ENCODE data around the gene RAD51B. TPM values are rescaled to one million over a fixed set of nuclear protein-coding genes. Genes with fewer than 3 reads are reported as not detected.

Gene RAD51B
- total RNA-seq, 1 donor from 2014 or later, result 38.6 TPM

GRCh38 chr14:67926821-67927220, 107.2 kb downstream of the RAD51B start:
- no peaks in the 10 kb centered on the region for H3K4me1 ChIP-seq (ENCODE audit: control insufficient read depth in 3 of 3, insufficient read depth in 3 of 3, low read length in 3 of 3)
- no peak overlapping the region for H3K9ac ChIP-seq (ENCODE audit: low read depth in 1 of 3, low read length in 3 of 3)
- H3K27ac ChIP-seq (ENCODE audit: low read depth, low read length), result no peak overlapping the region
- no peak overlapping the region for H3K4me3 ChIP-seq (ENCODE audit: low read length in 3 of 3)
- H3K27me3 ChIP-seq (ENCODE audit: control insufficient read depth in 3 of 3, insufficient read depth in 3 of 3, low read length in 3 of 3), result no peaks in the 10 kb centered on the region
- peaks cover 0 to 5% (median 2%) of the 10 kb centered on the region in 3 donors for H3K9me3 ChIP-seq (ENCODE audit: control insufficient read depth in 3 of 3, low read length in 3 of 3)
- H3K36me3 ChIP-seq (ENCODE audit: control insufficient read depth in 3 of 3, insufficient read depth in 3 of 3, low read length in 3 of 3), result no peaks in the 10 kb centered on the region

DNA sequence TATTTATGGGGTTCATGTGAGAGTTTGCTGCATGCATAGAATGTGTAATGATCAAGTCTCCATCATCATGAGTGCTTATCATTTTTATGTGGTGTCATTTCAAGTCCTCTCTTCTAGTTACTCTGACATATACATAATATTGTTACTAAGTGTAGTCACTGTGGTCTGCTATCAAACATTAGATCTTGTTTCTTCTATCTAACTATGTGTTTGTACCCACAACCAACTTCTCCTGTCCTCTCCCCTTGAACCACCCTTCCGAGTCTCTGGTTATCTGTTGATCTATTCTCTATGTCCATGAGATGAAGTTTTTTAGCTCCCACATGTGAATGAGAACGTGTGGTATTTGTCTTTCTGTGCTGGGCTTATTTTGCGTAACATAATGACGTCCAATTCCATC, 107.7 kb downstream of the RAD51B start:
- no peaks in the 10 kb centered on the region for H3K4me1 ChIP-seq (ENCODE audit: control insufficient read depth in 3 of 3, insufficient read depth in 3 of 3, low read length in 3 of 3)
- H3K36me3 ChIP-seq (ENCODE audit: control insufficient read depth in 3 of 3, insufficient read depth in 3 of 3, low read length in 3 of 3), result no peaks in the 10 kb centered on the region
- H3K9ac ChIP-seq (ENCODE audit: low read depth in 1 of 3, low read length in 3 of 3), result no peak overlapping the region
- no peak overlapping the region for H3K27ac ChIP-seq (ENCODE audit: low read depth, low read length)
- no peaks in the 10 kb centered on the region for H3K27me3 ChIP-seq (ENCODE audit: control insufficient read depth in 3 of 3, insufficient read depth in 3 of 3, low read length in 3 of 3)
- H3K9me3 ChIP-seq (ENCODE audit: control insufficient read depth in 3 of 3, low read length in 3 of 3), result peaks cover 0 to 5% (median 2%) of the 10 kb centered on the region in 3 donors
- H3K4me3 ChIP-seq (ENCODE audit: low read length in 3 of 3), result no peak overlapping the region

GRCh38 chr14:67928375-67928774, 108.8 kb downstream of the RAD51B start:
- Histone ChIP-seq H3K4me3 (ENCODE audit: low read length in 3 of 3) (no peak overlapping the region), H3K27ac (ENCODE audit: low read depth, low read length) (no peak overlapping the region), H3K9ac (ENCODE audit: low read depth in 1 of 3, low read length in 3 of 3) (no peak overlapping the region), H3K4me1 (ENCODE audit: control insufficient read depth in 3 of 3, insufficient read depth in 3 of 3, low read length in 3 of 3) (peaks cover 0 to 1% (median 0%) of the 10 kb centered on the region in 3 donors), H3K27me3 (ENCODE audit: control insufficient read depth in 3 of 3, insufficient read depth in 3 of 3, low read length in 3 of 3) (no peaks in the 10 kb centered on the region), H3K36me3 (ENCODE audit: control insufficient read depth in 3 of 3, insufficient read depth in 3 of 3, low read length in 3 of 3) (no peaks in the 10 kb centered on the region), H3K9me3 (ENCODE audit: control insufficient read depth in 3 of 3, low read length in 3 of 3) (peaks cover 0 to 5% (median 2%) of the 10 kb centered on the region in 3 donors)

DNA sequence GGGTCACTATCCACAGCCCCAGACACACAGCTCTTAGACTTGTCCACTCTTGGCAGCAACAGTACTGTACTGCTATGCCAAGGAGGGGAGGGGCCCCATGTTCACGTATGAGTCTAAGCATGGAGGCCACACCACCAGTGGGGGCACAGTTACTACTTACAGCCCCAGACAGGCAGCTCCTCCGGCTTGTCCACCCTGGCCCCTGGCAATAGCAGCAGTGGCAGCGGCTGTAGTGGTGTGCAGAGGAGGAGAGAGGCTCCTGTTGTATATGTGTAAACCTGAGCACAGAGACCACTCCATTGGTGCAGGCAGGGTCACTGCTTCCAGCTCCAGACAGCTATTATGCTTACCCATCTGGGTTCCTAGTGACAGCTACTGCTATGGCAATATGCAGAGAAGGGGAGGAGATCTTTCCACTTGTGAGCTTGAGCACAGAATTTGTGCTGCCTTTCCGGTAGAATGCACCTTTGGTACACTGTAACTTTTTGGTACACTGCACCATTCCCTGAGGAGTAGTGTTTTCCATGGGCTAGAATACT, 113.2 kb downstream of the RAD51B start:
- no peak overlapping the region for H3K27ac ChIP-seq (ENCODE audit: low read depth, low read length)
- H3K9me3 ChIP-seq (ENCODE audit: control insufficient read depth in 3 of 3, low read length in 3 of 3), result peaks cover 0 to 5% (median 2%) of the 10 kb centered on the region in 3 donors
- H3K4me1 ChIP-seq (ENCODE audit: control insufficient read depth in 3 of 3, insufficient read depth in 3 of 3, low read length in 3 of 3), result peaks cover 2 to 8% (median 7%) of the 10 kb centered on the region in 3 donors
- H3K9ac ChIP-seq (ENCODE audit: low read depth in 1 of 3, low read length in 3 of 3), result no peak overlapping the region
- H3K36me3 ChIP-seq (ENCODE audit: control insufficient read depth in 3 of 3, insufficient read depth in 3 of 3, low read length in 3 of 3), result no peaks in the 10 kb centered on the region
- no peaks in the 10 kb centered on the region for H3K27me3 ChIP-seq (ENCODE audit: control insufficient read depth in 3 of 3, insufficient read depth in 3 of 3, low read length in 3 of 3)
- no peak overlapping the region for H3K4me3 ChIP-seq (ENCODE audit: low read length in 3 of 3)

- no peaks in the 10 kb centered on the region for H3K36me3 ChIP-seq (ENCODE audit: control insufficient read depth in 3 of 3, insufficient read depth in 3 of 3, low read length in 3 of 3)
- H3K4me1 ChIP-seq (ENCODE audit: control insufficient read depth in 3 of 3, insufficient read depth in 3 of 3, low read length in 3 of 3), result peaks cover 2 to 8% (median 7%) of the 10 kb centered on the region in 3 donors
- no peak overlapping the region for H3K27ac ChIP-seq (ENCODE audit: low read depth, low read length)
- no peak overlapping the region for H3K9ac ChIP-seq (ENCODE audit: low read depth in 1 of 3, low read length in 3 of 3)
- no peaks in the 10 kb centered on the region for H3K27me3 ChIP-seq (ENCODE audit: control insufficient read depth in 3 of 3, insufficient read depth in 3 of 3, low read length in 3 of 3)
- H3K9me3 ChIP-seq (ENCODE audit: control insufficient read depth in 3 of 3, low read length in 3 of 3), result peaks cover 0 to 5% (median 2%) of the 10 kb centered on the region in 3 donors
- no peak overlapping the region for H3K4me3 ChIP-seq (ENCODE audit: low read length in 3 of 3)
Measured at GRCh38 chr14:67933266-67933665, 113.7 kb downstream of the RAD51B start.

GRCh38 chr14:67934087-67934486, 114.5 kb downstream of the RAD51B start:
- H3K27ac ChIP-seq (ENCODE audit: low read depth, low read length), result no peak overlapping the region
- no peaks in the 10 kb centered on the region for H3K27me3 ChIP-seq (ENCODE audit: control insufficient read depth in 3 of 3, insufficient read depth in 3 of 3, low read length in 3 of 3)
- H3K36me3 ChIP-seq (ENCODE audit: control insufficient read depth in 3 of 3, insufficient read depth in 3 of 3, low read length in 3 of 3), result no peaks in the 10 kb centered on the region
- H3K4me1 ChIP-seq (ENCODE audit: control insufficient read depth in 3 of 3, insufficient read depth in 3 of 3, low read length in 3 of 3), result peaks cover 2 to 8% (median 7%) of the 10 kb centered on the region in 3 donors
- H3K4me3 ChIP-seq (ENCODE audit: low read length in 3 of 3), result no peak overlapping the region
- no peak overlapping the region for H3K9ac ChIP-seq (ENCODE audit: low read depth in 1 of 3, low read length in 3 of 3)
- H3K9me3 ChIP-seq (ENCODE audit: control insufficient read depth in 3 of 3, low read length in 3 of 3), result peaks cover 0 to 5% (median 0%) of the 10 kb centered on the region in 3 donors

- Histone ChIP-seq H3K4me1 (ENCODE audit: control insufficient read depth in 3 of 3, insufficient read depth in 3 of 3, low read length in 3 of 3) (peaks cover 2 to 8% (median 7%) of the 10 kb centered on the region in 3 donors), H3K4me3 (ENCODE audit: low read length in 3 of 3) (no peak overlapping the region), H3K27me3 (ENCODE audit: control insufficient read depth in 3 of 3, insufficient read depth in 3 of 3, low read length in 3 of 3) (no peaks in the 10 kb centered on the region), H3K36me3 (ENCODE audit: control insufficient read depth in 3 of 3, insufficient read depth in 3 of 3, low read length in 3 of 3) (no peaks in the 10 kb centered on the region), H3K27ac (ENCODE audit: low read depth, low read length) (no peak overlapping the region), H3K9ac (ENCODE audit: low read depth in 1 of 3, low read length in 3 of 3) (no peak overlapping the region), H3K9me3 (ENCODE audit: control insufficient read depth in 3 of 3, low read length in 3 of 3) (peaks cover 0 to 5% (median 0%) of the 10 kb centered on the region in 3 donors)
Measured at GRCh38 chr14:67934862-67935261, 115.3 kb downstream of the RAD51B start.

DNA sequence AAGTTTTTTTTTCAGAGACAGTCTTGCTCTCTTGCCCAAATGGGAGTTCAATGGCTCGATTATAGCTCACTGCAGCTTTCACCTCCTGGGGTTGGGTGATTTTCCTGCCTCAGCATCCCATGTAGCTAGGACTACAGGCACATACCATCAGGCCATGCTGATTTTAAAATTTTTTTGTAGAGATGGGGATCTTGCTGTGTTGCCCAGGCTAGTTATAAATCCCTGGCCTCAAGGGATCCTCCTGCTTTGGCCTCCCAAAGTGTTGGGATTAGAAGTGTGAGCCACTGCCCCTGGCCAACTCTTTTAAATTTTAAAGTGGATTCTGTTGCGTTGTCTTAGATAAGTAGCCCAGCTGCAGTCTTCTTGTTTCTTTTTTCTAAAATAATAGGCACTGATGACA, 115.8 kb downstream of the RAD51B start:
- peaks cover 2 to 9% (median 9%) of the 10 kb centered on the region in 3 donors for H3K4me1 ChIP-seq (ENCODE audit: control insufficient read depth in 3 of 3, insufficient read depth in 3 of 3, low read length in 3 of 3)
- no peak overlapping the region for H3K9ac ChIP-seq (ENCODE audit: low read depth in 1 of 3, low read length in 3 of 3)
- H3K4me3 ChIP-seq (ENCODE audit: low read length in 3 of 3), result no peak overlapping the region
- H3K27ac ChIP-seq (ENCODE audit: low read depth, low read length), result no peak overlapping the region
- H3K36me3 ChIP-seq (ENCODE audit: control insufficient read depth in 3 of 3, insufficient read depth in 3 of 3, low read length in 3 of 3), result no peaks in the 10 kb centered on the region
- no peaks in the 10 kb centered on the region for H3K27me3 ChIP-seq (ENCODE audit: control insufficient read depth in 3 of 3, insufficient read depth in 3 of 3, low read length in 3 of 3)
- peaks cover 0 to 3% (median 0%) of the 10 kb centered on the region in 3 donors for H3K9me3 ChIP-seq (ENCODE audit: control insufficient read depth in 3 of 3, low read length in 3 of 3)

GRCh38 chr14:67938071-67938470, 118.5 kb downstream of the RAD51B start:
- Histone ChIP-seq H3K4me3 (ENCODE audit: low read length in 3 of 3) (no peak overlapping the region), H3K36me3 (ENCODE audit: control insufficient read depth in 3 of 3, insufficient read depth in 3 of 3, low read length in 3 of 3) (no peaks in the 10 kb centered on the region), H3K27me3 (ENCODE audit: control insufficient read depth in 3 of 3, insufficient read depth in 3 of 3, low read length in 3 of 3) (no peaks in the 10 kb centered on the region), H3K4me1 (ENCODE audit: control insufficient read depth in 3 of 3, insufficient read depth in 3 of 3, low read length in 3 of 3) (peaks cover 12 to 22% (median 22%) of the 10 kb centered on the region in 3 donors), H3K27ac (ENCODE audit: low read depth, low read length) (no peak overlapping the region), H3K9ac (ENCODE audit: low read depth in 1 of 3, low read length in 3 of 3) (no peak overlapping the region), H3K9me3 (ENCODE audit: control insufficient read depth in 3 of 3, low read length in 3 of 3) (no peaks in the 10 kb centered on the region)

DNA sequence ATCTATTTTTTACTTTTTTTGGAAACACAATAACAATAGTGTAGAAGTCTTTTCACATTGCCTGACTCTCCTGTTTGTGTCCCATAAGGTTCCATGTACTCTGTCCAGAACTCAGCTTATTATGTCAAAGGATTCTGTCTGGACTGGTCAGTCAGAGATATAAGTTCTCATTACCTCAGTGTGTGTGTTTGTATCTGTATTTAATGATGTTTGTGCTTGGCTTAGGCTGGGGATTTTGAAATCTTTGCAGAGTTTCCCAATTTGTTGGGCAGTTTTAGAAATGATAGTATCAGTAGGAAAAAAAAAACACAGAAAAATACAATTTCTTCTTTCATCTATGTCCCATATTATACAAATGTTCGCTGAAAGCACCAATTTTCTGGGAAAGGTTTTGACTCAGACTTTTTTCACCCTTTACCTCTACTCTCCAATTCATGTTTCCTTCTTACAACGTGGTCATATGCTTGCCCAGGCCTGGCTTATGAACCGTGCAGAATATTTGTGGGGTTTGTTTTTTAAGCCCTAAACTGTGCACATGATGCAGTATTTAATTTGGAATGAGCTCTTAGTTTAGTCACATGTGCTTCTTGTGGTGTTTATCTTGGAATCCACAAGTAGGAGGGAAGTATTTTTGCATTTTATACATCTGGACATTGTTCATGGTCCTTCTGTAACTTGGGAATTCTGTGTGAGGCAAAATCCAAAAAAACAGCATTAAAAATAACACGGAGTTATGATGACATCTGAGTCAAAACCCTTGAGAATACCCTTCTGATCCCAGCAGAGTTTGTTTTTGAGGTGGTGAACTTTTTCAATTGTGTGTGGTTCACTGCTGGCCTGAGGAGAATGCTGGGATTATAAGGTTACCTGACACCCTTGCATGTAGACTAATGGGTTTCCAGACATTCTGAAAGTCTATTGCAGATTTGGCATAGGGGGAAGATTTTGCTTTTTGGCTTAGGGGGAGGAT, 121.2 kb downstream of the RAD51B start:
- Histone ChIP-seq H3K36me3 (ENCODE audit: control insufficient read depth in 3 of 3, insufficient read depth in 3 of 3, low read length in 3 of 3) (no peaks in the 10 kb centered on the region), H3K4me1 (ENCODE audit: control insufficient read depth in 3 of 3, insufficient read depth in 3 of 3, low read length in 3 of 3) (peaks cover 10 to 19% (median 18%) of the 10 kb centered on the region in 3 donors), H3K27ac (ENCODE audit: low read depth, low read length) (peak overlapping the region; percentile 51), H3K27me3 (ENCODE audit: control insufficient read depth in 3 of 3, insufficient read depth in 3 of 3, low read length in 3 of 3) (no peaks in the 10 kb centered on the region), H3K9me3 (ENCODE audit: control insufficient read depth in 3 of 3, low read length in 3 of 3) (no peaks in the 10 kb centered on the region), H3K4me3 (ENCODE audit: low read length in 3 of 3) (peak overlapping the region in 1 of 3 donors; percentile 16), H3K9ac (ENCODE audit: low read depth in 1 of 3, low read length in 3 of 3) (peak overlapping the region in 2 of 3 donors; percentile 28 to 47)
